Right forelimb (tissue), 1 donor: ENCODE data around the gene TSNAXIP1.

Experiments used
- DNase-seq: peaks from one replicate; pipeline ENCODE4 v3.0.0-alpha.2; 2018

Gene TSNAXIP1

GRCh38 chr16:67837811-67838210, 31.1 kb downstream of the TSNAXIP1 start:
- DNase-seq, result no peak

- no peak for DNase-seq
These were observed 34.6 kb downstream of the TSNAXIP1 start for GRCh38 chr16:67841198-67841815.

- DNase-seq, result peak; percentile 98
These were observed 35.3 kb downstream of the TSNAXIP1 start, which contains the start of gene THAP11 for GRCh38 chr16:67841816-67842508. THAP11 (plus strand) TSS chr16:67842320; CDS start chr16:67842555, 235 bp downstream.

- DNase-seq, result peak; percentile 71
These were observed 36.0 kb downstream of the TSNAXIP1 start for GRCh38 chr16:67842509-67843342.

- no peak for DNase-seq
These were observed 36.7 kb downstream of the TSNAXIP1 start for GRCh38 chr16:67843343-67843765.

- DNase-seq, result no peak
These were observed 37.8 kb downstream of the TSNAXIP1 start for GRCh38 chr16:67844497-67844896.

DNA sequence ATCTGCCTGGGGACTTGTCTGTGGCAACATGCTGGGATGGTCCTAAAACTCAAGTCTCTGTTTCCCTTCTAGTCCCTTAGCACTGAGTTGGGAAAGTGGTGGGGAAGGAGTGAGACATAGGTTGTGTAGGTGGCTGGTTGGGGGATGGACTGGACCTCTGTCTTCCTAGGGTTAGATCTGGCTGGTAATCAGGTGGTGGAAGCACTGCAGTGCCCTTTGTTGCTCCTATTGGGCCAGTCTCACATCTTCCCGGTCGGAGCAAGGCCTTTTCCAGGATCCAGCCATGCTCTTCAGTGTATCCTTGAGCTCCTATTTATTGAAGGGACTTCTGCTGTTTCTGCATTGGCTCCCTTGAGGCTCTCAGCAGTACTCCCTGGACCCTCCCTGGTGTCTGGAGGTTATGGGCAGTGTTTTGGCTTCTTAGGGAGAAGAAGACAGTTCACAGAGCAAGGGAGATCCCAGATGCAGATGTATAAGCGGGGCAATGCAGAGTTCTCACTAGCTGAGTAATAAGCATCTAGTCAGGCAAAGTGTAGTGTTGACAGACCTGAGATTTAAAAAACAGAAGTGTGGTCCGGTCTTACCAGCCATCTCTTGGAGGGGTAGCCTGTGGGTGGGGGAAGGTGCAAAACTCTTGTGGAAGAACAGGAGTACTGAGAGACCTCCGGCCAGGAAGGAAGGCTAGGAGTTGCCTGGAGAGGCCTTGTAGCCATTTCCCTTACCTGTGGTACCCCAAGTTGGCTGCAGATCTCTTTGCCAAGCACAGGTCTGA, 38.8 kb downstream of the TSNAXIP1 start:
- no peak for DNase-seq

GRCh38 chr16:67846063-67846319, 39.3 kb downstream of the TSNAXIP1 start:
- no peak for DNase-seq

DNA sequence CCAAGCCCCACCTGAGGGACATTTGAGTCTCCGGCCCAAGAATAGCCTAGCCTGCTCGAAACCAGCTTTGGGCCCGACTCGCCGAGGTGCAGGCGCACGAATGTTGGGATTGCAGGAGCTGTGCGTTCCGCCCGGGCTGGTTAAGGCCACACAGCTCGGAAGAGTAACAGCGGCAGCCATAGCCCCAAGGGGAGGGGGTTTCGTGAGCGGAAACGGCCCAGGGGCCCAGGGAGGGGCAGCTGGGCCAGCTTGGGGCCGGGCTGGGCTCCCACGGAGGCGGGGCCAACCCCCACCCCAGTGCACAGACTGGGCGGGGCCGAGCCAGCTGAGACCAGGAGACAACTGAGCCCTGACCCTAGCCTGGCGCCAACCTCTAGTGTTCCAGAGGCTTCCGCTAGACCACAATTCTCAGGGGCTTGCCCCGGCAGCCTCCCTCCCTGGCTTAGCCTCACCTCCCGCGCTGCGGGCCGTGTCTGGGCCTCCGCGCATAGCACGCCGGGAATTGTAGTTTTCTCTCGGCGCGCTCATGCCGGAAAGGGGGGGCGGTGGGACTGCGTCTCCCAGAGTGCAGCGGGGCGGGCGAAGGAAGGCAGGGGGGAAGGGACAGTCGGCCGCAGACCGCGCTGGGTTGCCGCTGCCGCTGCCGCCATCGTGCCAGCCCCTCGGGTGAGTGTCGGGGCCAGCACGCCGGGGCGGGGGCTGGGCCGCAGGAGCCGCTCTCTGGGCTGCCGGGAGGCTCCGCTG, 39.8 kb downstream of the TSNAXIP1 start, which contains the start of gene NUTF2:
Gene NUTF2 (plus strand): TSS at position 614 of the 744 bp plus-strand sequence. CDS start 18,198 bp downstream, outside the sequence.
- peak; percentile 99 for DNase-seq

- no peak for DNase-seq
These were observed 40.6 kb downstream of the TSNAXIP1 start, which contains the start of gene CENPT for GRCh38 chr16:67847064-67847861. CENPT (minus strand) TSS chr16:67847693; CDS start chr16:67833859, 13,834 bp downstream.

DNA sequence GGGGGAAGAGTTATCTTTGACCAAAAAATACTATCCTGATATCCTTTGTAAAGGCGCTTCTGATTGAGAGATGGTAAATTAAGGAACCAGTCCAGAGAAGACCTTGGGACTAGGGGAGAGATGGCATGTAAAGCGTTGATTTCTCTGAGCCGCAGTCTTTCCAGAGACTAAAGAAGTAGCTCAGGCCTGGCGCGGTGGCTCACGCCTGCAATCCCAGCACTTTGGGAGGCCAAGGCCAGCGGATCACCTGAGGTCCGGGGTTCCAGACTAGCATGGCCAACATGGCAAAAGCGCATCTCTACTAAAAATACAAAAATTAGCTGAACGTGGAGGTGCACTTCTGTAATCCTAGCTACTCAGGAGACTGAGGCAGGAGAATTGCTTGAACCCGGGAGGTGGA, 41.4 kb downstream of the TSNAXIP1 start:
- no peak for DNase-seq

DNA sequence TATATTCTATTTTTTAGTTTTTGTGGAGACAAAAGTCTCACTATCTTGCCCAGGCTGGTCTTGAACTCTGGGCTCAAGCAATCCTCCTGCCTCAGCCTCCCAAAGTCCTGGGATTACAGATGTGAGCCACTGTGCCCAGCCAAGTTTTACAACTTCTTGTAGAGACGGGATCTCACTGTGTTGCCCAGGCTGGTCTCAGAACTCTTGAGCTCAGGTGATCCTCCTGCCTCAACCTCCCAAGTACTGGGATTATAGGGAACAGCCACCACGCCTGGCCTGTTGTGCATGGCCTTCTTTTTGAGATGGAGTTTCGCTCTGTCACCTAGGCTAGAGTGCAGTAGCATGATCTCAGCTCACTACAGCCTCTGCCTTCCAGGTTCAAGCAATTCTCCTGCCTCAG, 47.0 kb downstream of the TSNAXIP1 start:
- DNase-seq, result no peak

GRCh38 chr16:67855789-67856188, 49.1 kb downstream of the TSNAXIP1 start:
- no peak for DNase-seq

- no peak for DNase-seq
These were observed 50.3 kb downstream of the TSNAXIP1 start for GRCh38 chr16:67856927-67857546.

GRCh38 chr16:67857547-67858233, 51.0 kb downstream of the TSNAXIP1 start:
- DNase-seq, result no peak

GRCh38 chr16:67858500-67858899, 51.8 kb downstream of the TSNAXIP1 start:
- no peak for DNase-seq

DNA sequence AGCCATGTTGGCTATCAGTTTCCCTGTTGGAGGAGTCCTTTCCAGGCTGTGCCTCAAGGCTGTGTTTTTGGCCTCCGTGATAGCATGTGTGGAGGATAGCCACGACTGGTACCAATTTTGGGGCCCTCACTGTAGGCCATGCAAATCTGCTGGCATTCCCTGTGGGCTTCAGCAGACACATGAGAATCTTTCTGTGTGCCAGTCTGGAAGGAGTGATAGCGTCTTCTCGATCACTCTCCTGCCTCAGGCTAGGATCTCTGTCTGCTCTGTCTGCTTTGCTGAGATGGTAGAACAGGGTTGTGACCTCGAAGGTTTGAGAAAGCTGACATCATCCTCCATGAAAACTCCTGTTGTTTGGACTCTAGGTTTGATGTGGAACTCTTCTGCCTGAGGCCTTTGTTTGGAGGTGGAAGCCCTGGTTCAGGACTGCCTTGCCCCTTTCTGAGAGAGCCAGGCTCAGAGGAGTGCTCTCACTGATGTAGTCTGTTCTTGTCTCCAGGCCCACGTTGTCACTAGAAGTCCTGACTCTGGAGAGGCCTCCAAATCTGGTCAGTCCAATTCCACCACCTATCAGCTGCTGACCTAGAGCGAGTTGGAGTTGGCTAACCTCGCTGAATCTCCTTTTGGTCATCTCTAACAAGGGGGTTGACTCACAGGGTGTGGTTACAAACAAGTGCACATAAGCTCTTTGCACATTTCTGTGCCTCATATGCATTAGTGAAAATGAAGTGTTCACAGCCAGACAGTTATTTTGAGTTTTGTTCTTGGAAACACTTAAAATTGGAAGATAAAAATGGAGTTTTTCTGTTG, 54.1 kb downstream of the TSNAXIP1 start:
- no peak for DNase-seq

DNA sequence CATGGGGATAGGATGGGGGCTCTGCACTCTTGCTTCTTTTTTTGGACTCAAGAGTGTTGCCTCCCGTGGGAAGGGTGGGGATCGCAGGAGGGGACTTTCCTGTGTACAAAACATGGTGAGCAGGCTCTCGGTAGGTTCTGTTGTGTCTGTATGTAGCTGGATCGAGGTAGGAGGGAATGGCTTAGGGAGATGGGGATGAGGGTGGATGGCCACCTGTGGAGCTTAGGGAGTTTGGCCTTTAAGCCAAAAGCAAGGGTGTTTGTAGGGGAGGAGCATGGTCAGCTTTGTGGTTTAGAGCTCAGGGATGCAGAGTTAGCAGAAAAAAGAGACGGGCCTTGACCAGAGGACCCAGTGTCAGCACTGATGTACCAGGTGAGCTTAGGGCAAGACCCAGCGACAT, 55.2 kb downstream of the TSNAXIP1 start:
- no peak for DNase-seq
